Mesodermal cell (in vitro differentiated cells): ENCODE data around the gene ARMC9.

Source experiments
- H3K27ac ChIP-seq: 2 replicates; pipeline ENCODE4 v1.7.0; 2013; ENCODE audit warnings: mild to moderate bottlenecking, low read depth, low read length, moderate library complexity; ENCODE audit not compliant: severe bottlenecking
- H3K36me3 ChIP-seq: 2 replicates; pipeline ENCODE4 v1.7.1; 2013; ENCODE audit warnings: mild to moderate bottlenecking, low read length, moderate library complexity; ENCODE audit not compliant: control insufficient read depth, insufficient read depth
- H3K4me1 ChIP-seq: one replicate; pipeline ENCODE4 v1.7.1; 2013; ENCODE audit warnings: mild to moderate bottlenecking, low read length; ENCODE audit not compliant: insufficient read depth, control insufficient read depth, poor library complexity, severe bottlenecking
- H3K4me3 ChIP-seq: 2 replicates; pipeline ENCODE4 v1.7.0; 2013; ENCODE audit warnings: low read length, control low read depth, mild to moderate bottlenecking; ENCODE audit not compliant: insufficient read depth, poor library complexity, severe bottlenecking; ENCODE audit errors: extremely low read depth
- H3K9me3 ChIP-seq: 2 replicates; pipeline ENCODE4 v1.7.1; 2013; ENCODE audit warnings: mild to moderate bottlenecking, low read length, moderate library complexity; ENCODE audit not compliant: control insufficient read depth
- WGBS, 2 experiments: methylation state at CpG; one replicate each; pipeline ENCODE4 v1.1.5; 2013; ENCODE audit warnings: missing lambda C conversion rate in 2 of 2; ENCODE audit not compliant: insufficient coverage in 2 of 2; 5-methylcytosine and 5-hydroxymethylcytosine counted together

ARMC9 gene

GRCh38 chr2:231290321-231291015, 92.0 kb downstream of the ARMC9 start:
- Histone ChIP-seq H3K36me3 (peaks cover 54% of the 10 kb centered on the region), H3K27ac (no peak overlapping the region)
- WGBS, 2 experiments: 78 to 90% methylated on average over 1 of the region's 2 CpGs

GRCh38 chr2:231292472-231293134, 94.2 kb downstream of the ARMC9 start:
- peaks cover 46% of the 10 kb centered on the region for H3K36me3 ChIP-seq
- no peak overlapping the region for H3K27ac ChIP-seq
- no peaks in the 10 kb centered on the region for H3K9me3 ChIP-seq
- 96 to 97% methylated on average over 6 of the region's 8 CpGs for WGBS, 2 experiments
- no peak overlapping the region for H3K4me3 ChIP-seq
- no peaks in the 10 kb centered on the region for H3K4me1 ChIP-seq

More at GRCh38 chr2:231290321-231291015, 92.0 kb downstream of the ARMC9 start:
- Histone ChIP-seq H3K4me1 (no peaks in the 10 kb centered on the region), H3K9me3 (no peaks in the 10 kb centered on the region), H3K4me3 (no peak overlapping the region)

GRCh38 chr2:231293163-231293562, 94.7 kb downstream of the ARMC9 start:
- Histone ChIP-seq H3K4me3 (no peak overlapping the region), H3K4me1 (no peaks in the 10 kb centered on the region), H3K36me3 (peaks cover 42% of the 10 kb centered on the region), H3K9me3 (no peaks in the 10 kb centered on the region), H3K27ac (no peak overlapping the region)
- 95% methylated on average over 4 of the region's 4 CpGs; no CpG with 5 or more reads in 1 of the 2 experiments for WGBS, 2 experiments

- H3K36me3 ChIP-seq: peaks cover 33% of the 10 kb centered on the region
- H3K27ac ChIP-seq: no peak overlapping the region
- H3K4me3 ChIP-seq: no peak overlapping the region
- no peaks in the 10 kb centered on the region for H3K9me3 ChIP-seq
- WGBS, 2 experiments: 88 to 97% methylated on average over 6 to 7 of the region's 7 CpGs
- H3K4me1 ChIP-seq: no peaks in the 10 kb centered on the region
These were observed 95.7 kb downstream of the ARMC9 start for GRCh38 chr2:231294116-231294515.

- H3K4me3 ChIP-seq: no peak overlapping the region
- no peak overlapping the region for H3K27ac ChIP-seq
- 89 to 96% methylated on average over 8 to 10 of the region's 10 CpGs for WGBS, 2 experiments
- no peaks in the 10 kb centered on the region for H3K9me3 ChIP-seq
- peaks cover 29% of the 10 kb centered on the region for H3K36me3 ChIP-seq
- H3K4me1 ChIP-seq: no peaks in the 10 kb centered on the region
These were observed 96.3 kb downstream of the ARMC9 start for GRCh38 chr2:231294571-231295362.

GRCh38 chr2:231295363-231295655, 96.9 kb downstream of the ARMC9 start:
- WGBS, 2 experiments: 88% methylated on average over 7 to 8 of the region's 8 CpGs
- Histone ChIP-seq H3K27ac (no peak overlapping the region), H3K4me3 (no peak overlapping the region), H3K36me3 (peaks cover 26% of the 10 kb centered on the region), H3K4me1 (no peaks in the 10 kb centered on the region), H3K9me3 (no peaks in the 10 kb centered on the region)

- Histone ChIP-seq H3K9me3 (no peaks in the 10 kb centered on the region), H3K4me1 (no peaks in the 10 kb centered on the region), H3K27ac (no peak overlapping the region), H3K4me3 (no peak overlapping the region), H3K36me3 (peaks cover 19% of the 10 kb centered on the region)
- 92 to 96% methylated on average over 9 to 13 of the region's 13 CpGs for WGBS, 2 experiments
These were observed 98.1 kb downstream of the ARMC9 start for GRCh38 chr2:231296401-231296974.

GRCh38 chr2:231297108-231297908, 98.9 kb downstream of the ARMC9 start:
- 39 to 66% methylated on average over 6 to 8 of the region's 12 CpGs for WGBS, 2 experiments
- Histone ChIP-seq H3K27ac (no peak overlapping the region), H3K4me3 (no peak overlapping the region)

GRCh38 chr2:231298091-231298490, 99.7 kb downstream of the ARMC9 start:
- 94 to 95% methylated on average over 8 of the region's 8 CpGs for WGBS, 2 experiments
- Histone ChIP-seq H3K36me3 (peaks cover 9% of the 10 kb centered on the region), H3K4me3 (no peak overlapping the region), H3K9me3 (no peaks in the 10 kb centered on the region), H3K27ac (no peak overlapping the region), H3K4me1 (no peaks in the 10 kb centered on the region)

More at GRCh38 chr2:231297108-231297908, 98.9 kb downstream of the ARMC9 start:
- Histone ChIP-seq H3K9me3 (no peaks in the 10 kb centered on the region), H3K4me1 (no peaks in the 10 kb centered on the region), H3K36me3 (peaks cover 15% of the 10 kb centered on the region)

GRCh38 chr2:231299267-231299666, 100.8 kb downstream of the ARMC9 start:
- Histone ChIP-seq H3K9me3 (no peaks in the 10 kb centered on the region), H3K4me3 (no peak overlapping the region), H3K4me1 (no peaks in the 10 kb centered on the region), H3K36me3 (peaks cover 4% of the 10 kb centered on the region), H3K27ac (no peak overlapping the region)
- WGBS, 2 experiments: 93 to 94% methylated on average over 7 of the region's 7 CpGs
